ENCODE measurements around the gene CD5L.

CD5L gene

DNA sequence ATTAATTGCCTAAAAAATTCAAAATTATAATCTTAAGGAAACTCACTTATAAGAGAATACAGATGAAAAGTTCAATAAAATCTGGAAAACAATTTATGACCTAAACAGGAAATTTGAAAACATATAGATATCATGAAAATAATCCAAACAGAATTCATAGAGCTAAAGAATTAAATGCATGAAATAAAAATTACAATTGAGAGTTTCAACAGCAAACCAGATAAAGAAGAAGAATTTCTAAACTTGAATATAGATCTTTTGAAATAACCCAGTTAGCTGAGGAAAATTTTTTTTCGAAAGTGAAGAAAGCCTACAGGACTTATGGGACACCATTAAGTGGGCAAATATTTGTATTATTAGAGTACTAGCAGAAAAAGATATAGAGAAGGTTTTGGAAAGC is 28.3 kb downstream of the CD5L start:
- no peak for DNase-seq (ENCODE audit: low spot score)

DNA sequence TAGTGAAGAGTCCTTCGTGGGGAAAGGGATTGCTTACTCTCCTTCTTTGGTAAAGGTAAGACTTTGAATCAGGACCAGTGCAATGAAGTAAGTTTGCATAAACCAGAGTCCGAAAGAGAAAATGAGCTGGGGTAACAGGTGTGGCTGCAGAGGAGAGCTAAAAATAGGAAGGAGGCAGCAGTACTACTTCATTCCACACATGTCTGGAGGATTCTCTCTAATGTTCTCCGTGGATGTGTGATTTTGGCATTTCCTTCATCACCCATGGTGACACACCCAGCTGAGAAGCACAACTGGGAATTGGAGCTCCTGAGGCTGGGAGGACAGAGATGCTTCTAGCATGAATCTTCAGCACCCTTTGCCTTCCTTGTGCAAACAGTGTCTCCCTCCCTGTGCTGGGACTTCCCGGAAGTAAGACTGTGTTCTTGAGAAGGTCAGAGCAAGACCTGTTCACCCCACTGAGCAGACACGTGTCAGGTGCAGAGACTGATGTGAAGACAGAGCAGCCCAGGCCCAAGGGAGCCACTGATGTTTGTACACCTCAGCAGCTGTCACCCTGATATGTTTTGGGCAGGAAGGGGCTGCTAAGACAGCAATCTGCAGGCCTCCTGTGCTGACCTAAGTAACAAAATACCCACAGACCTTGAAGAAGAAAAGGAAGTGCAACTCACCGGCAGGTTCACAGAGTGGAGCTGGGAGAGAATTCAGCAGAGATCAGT is 35.0 kb downstream of the CD5L start:
- DNase-seq (ENCODE audit: low spot score), result no peak

DNA sequence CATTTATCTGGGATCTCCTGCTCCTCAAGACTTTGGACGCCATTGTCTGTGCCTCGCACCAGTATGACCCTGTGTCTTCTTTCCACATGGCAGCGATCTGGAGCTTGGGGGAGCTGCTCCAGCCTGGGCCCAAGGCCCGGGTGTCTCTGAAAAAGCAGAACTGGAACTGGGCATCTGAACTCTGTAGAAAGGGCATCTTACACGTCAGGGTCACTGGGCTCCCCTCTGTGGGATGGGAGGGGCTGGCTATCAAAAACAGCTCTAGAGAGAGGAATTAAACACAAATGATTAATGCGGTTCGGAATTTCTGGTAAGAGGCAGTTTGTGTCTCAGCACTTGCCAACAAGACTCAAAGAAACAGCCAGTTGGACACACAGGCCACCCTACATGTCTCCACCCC is 37.8 kb downstream of the CD5L start:
- DNase-seq (ENCODE audit: low spot score), result no peak

DNA sequence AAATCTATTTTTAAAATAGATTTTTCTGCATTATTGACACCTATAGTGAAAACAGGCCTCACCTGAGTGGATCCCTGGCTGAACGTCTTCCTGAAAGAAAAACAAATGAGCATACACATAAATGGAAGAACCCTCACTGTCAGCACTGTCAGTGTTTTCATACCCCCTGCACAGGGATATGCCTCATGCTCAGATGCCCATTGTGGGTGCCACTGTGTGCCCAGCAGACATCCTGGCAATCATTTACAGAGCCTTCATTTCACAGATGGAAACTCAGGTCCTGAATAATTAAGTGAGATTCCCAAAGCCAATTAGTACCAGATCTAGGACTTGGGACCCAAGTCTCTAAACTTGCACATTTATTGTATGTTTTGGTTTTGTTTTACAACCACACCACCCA is 41.6 kb downstream of the CD5L start:
- DNase-seq (ENCODE audit: low spot score), result no peak

DNA sequence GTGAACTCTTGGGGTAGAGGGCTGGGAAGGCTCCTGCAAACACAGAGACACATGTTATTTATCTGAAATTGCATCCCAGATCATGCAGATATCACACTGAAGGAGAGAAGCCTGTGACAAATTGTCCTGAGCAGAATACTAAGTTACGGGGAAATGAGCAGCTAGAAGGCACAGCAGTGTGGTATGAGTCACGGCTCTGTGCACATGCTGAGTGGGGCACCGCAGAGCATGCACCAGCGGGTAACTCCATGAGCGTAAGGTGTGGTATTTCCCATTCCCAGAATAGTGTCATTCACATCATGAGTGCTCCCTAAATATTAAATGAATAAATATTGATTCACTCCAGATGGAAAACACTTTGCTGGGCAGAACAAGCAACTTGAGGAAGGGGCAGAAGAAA is 43.4 kb downstream of the CD5L start:
- no peak for DNase-seq (ENCODE audit: low spot score)

DNA sequence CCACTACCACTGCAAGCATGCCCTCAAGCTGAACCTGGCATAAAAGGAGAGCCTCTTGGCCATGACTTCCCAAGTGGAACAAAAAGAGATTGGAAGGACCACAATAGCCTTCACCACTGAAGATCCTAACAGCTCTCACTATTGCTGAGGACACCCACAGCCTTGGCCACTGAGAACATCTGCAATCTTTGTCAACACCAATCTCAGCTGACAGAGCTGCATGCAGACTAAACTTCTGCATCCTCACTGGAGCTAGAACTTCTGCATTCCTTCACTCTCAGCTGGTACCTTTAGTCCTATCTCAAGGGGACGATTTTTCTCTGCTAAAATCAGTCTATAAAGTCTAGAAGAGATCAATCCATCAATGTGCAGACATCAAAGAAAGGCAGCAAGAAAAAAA is 56.4 kb downstream of the CD5L start:
- DNase-seq (ENCODE audit: low spot score), result no peak

DNA sequence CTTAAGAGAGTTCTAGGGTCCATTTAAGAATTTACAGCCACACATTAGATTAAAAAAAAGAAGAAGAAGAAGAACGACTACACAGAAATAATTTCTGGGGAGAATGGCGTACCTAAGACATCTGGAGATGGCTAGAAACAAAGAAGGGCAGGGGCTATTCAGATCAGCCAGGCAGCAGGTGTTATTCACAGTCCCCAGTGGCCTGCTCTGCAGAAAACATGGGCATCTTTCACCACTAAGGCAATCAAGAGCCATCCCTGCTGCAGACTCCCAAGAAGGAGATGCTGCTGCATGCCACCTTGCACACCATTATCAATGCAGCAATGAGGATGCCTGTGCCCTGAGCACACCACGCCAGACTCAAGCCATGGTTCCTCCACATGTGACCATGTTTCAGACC is 56.8 kb downstream of the CD5L start:
- no peak for DNase-seq (ENCODE audit: low spot score)

DNA sequence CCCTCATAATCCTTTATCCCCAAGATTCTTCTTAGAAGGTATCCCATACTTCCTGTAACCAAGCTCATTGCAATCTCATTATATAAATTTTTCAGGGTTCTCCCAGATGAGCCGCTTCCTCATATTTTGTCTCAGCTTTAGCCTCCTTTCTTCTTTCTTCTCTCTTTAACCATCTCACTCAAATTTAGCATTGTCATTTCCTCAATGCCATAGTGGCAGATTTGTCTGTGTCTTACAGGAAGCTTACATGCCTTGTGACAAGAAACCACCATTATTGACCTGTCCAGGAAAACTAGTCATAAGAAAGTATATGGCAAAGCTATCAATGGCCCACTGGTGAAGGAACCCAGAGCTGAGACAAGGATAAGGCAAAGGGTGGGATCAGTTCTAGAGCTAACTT is 58.7 kb downstream of the CD5L start:
- DNase-seq (ENCODE audit: low spot score), result no peak

DNA sequence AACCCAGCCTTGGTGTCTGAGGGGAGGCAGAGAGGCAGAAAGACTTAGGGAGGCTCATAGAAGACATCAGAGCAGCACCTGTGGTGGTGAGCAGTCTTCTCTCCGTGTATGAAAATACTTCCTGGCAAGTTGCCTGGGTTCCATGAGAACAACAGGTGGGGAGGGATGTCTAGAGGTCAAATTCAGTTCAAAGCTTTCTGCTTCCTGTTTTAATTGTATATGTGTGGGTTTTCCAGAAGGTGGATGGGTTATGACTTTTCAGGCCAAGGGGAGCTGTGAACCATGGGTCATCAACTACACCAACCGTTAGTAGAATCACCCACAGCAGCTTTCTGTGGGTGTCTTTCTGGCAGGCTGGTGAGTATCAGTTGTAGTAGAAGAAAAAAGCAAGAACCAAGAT is 60.6 kb downstream of the CD5L start:
- DNase-seq (ENCODE audit: low spot score), result no peak

Measured in cerebellar cortex (tissue), 1 donor.